Thyroid gland (tissue), 4 donors: ENCODE results near the gene PODN.

Experiments used
- CTCF ChIP-seq, 6 experiments: fragments of 200-600 bp in 3 of 6; fragments of 450-650 bp in 3 of 6; sonication (generic) in 3 of 6; IDR thresholded peaks; one replicate each; pipeline ENCODE4 v1.5.1; 2016 to 2019; ENCODE audit warnings: antibody characterized with exemption in 6 of 6, mild to moderate bottlenecking in 2 of 6, inconsistent platforms in 1 of 6, moderate library complexity in 1 of 6
- POLR2A ChIP-seq, 2 donors: fragments of 450-650 bp; IDR thresholded peaks; one replicate each; pipeline ENCODE4 v1.6.1; 2017; ENCODE audit warnings: antibody characterized with exemption in 2 of 2, mild to moderate bottlenecking in 2 of 2, moderate library complexity in 1 of 2

- TF ChIP-seq CTCF (IDR thresholded peaks at IDR 0.05) (no peak), POLR2A (IDR thresholded peaks at IDR 0.05) (no peak)
Observed at GRCh38 chr1:53071915-53072314, 9.9 kb downstream of the PODN start.
